ENCODE results near the gene RREB1. TPM values are rescaled to one million over a fixed set of nuclear protein-coding genes. Genes with fewer than 3 reads are reported as not detected.

The RREB1 gene
- total RNA-seq, 4 donors from 2014 or later = 17.7 to 36.6 (median 28.8) TPM

- Histone ChIP-seq H3K4me3 (no peak overlapping the region), H3K27me3 (no peaks in the 10 kb centered on the region), H3K27ac (replicated peaks in 1 of 4) (no peak overlapping the region), H3K9me3 (no peaks in the 10 kb centered on the region), H3K36me3 (peaks cover 0 to 43% (median 26%) of the 10 kb centered on the region in 4 donors), H3K4me1 (peaks cover 15 to 32% (median 31%) of the 10 kb centered on the region in 4 donors)
- 91% methylated on average over 10 of the region's 10 CpGs for WGBS
- TF ChIP-seq POLR2A (IDR thresholded peaks at IDR 0.05; ENCODE audit: low read depth) (no peak), CTCF (IDR thresholded peaks at IDR 0.05) (no peak), POLR2AphosphoS5 (IDR thresholded peaks at IDR 0.05) (no peak), EP300 (IDR thresholded peaks at IDR 0.05) (no peak)
- DNase-seq (ENCODE audit: extremely low spot score) = no peak
- intact Hi-C loops (cut with DNase I) = loop anchor here (5.0 to 10.0 kb wide), 3 partner anchors 134 to 564 kb away; partner anchors contain the start of gene RREB1
These were observed 133.4 kb downstream of the RREB1 start for GRCh38 chr6:7241160-7241559.

- peak overlapping the region in 3 of 4 donors; percentile 14 to 43 (median 27) for H3K27ac ChIP-seq (replicated peaks in 1 of 4)
- H3K4me1 ChIP-seq = peaks cover 12 to 27% (median 25%) of the 10 kb centered on the region in 4 donors
- H3K4me3 ChIP-seq = no peak overlapping the region
- intact Hi-C loops (cut with DNase I) = loop anchor here (2.0 to 10.0 kb wide), 4 partner anchors 135 to 565 kb away; partner anchors contain the start of gene RREB1
- no peaks in the 10 kb centered on the region for H3K9me3 ChIP-seq
- no peaks in the 10 kb centered on the region for H3K27me3 ChIP-seq
- 68% methylated on average over 13 of the region's 13 CpGs for WGBS
- no peak for DNase-seq (ENCODE audit: extremely low spot score)
- TF ChIP-seq POLR2AphosphoS5 (IDR thresholded peaks at IDR 0.05) (no peak), EP300 (IDR thresholded peaks at IDR 0.05) (no peak), POLR2A (IDR thresholded peaks at IDR 0.05; ENCODE audit: low read depth) (no peak), CTCF (IDR thresholded peaks at IDR 0.05) (no peak)
- H3K36me3 ChIP-seq = peaks cover 8 to 52% (median 34%) of the 10 kb centered on the region in 4 donors
These were observed 134.2 kb downstream of the RREB1 start for GRCh38 chr6:7241709-7242645.

GRCh38 chr6:7242835-7243178, 135.0 kb downstream of the RREB1 start:
- no peaks in the 10 kb centered on the region for H3K27me3 ChIP-seq
- intact Hi-C loops (cut with DNase I) = loop anchor here (2.0 to 10.0 kb wide), 4 partner anchors 136 to 566 kb away; partner anchors contain the start of gene RREB1
- WGBS = 51% methylated on average over 4 of the region's 4 CpGs
- TF ChIP-seq EP300 (IDR thresholded peaks at IDR 0.05) (no peak), POLR2AphosphoS5 (IDR thresholded peaks at IDR 0.05) (no peak), CTCF (IDR thresholded peaks at IDR 0.05) (no peak), POLR2A (IDR thresholded peaks at IDR 0.05; ENCODE audit: low read depth) (no peak)
- H3K9me3 ChIP-seq = no peaks in the 10 kb centered on the region
- no peak overlapping the region for H3K4me3 ChIP-seq
- H3K36me3 ChIP-seq = peaks cover 14 to 60% (median 43%) of the 10 kb centered on the region in 4 donors
- no peak for DNase-seq (ENCODE audit: extremely low spot score)
- H3K27ac ChIP-seq (replicated peaks in 1 of 4) = peak overlapping the region; percentile 27 to 45 (median 41)
- peaks cover 12 to 27% (median 25%) of the 10 kb centered on the region in 4 donors for H3K4me1 ChIP-seq

GRCh38 chr6:7243179-7243981, 135.6 kb downstream of the RREB1 start:
- TF ChIP-seq EP300 (IDR thresholded peaks at IDR 0.05) (no peak), POLR2A (IDR thresholded peaks at IDR 0.05; ENCODE audit: low read depth) (no peak), CTCF (IDR thresholded peaks at IDR 0.05) (peak; percentile 89 to 90 (median 90)), POLR2AphosphoS5 (IDR thresholded peaks at IDR 0.05) (peak in 1 of 2 donors; percentile 26)
- H3K9me3 ChIP-seq = no peaks in the 10 kb centered on the region
- H3K27me3 ChIP-seq = no peaks in the 10 kb centered on the region
- no peak overlapping the region for H3K4me3 ChIP-seq
- H3K36me3 ChIP-seq = peaks cover 15 to 66% (median 48%) of the 10 kb centered on the region in 4 donors
- no peak for DNase-seq (ENCODE audit: extremely low spot score)
- peak overlapping the region; percentile 27 to 45 (median 41) for H3K27ac ChIP-seq (replicated peaks in 1 of 4)
- 12% methylated on average over 7 of the region's 7 CpGs for WGBS
- peaks cover 12 to 27% (median 24%) of the 10 kb centered on the region in 4 donors for H3K4me1 ChIP-seq
- intact Hi-C loops (cut with DNase I) = loop anchor here (2.0 to 10.0 kb wide), 4 partner anchors 136 to 566 kb away; partner anchors contain the start of gene RREB1
